KG1 (cell line): ENCODE data around the gene CTAGE15.
"Not testable (repeated sequence)": the region's sequence is repeated elsewhere in the genome, so short reads cannot be mapped to it uniquely, and the experiment has no call there.

Experiments
- DNase-seq: peaks from one replicate; lab custom pipeline; 2025; lab: John Stamatoyannopoulos, UW

Gene CTAGE15

DNA sequence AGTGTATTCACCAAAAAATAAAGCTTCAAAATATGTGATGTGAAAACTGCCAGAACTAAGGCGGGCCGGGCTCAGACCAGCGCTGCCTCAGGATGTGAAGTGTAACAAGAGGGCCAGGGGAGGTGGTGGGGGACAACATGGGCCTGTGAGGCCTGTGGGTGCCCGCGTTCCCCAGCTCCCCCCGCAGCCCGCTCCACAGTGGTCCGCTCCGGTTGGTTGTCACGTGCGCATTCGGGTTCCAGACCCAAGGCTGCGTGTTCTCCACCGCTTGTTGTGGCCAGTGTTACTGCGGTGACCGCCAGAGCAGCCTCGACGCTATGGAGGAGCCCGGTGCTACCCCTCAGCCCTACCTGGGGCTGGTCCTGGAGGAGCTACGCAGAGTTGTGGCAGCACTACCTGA, at the start of gene CTAGE15:
CTAGE15 (plus strand) TSS at position 301 of the 400 bp plus-strand sequence; CDS start at position 318, 17 bp downstream.
- not testable (repeated sequence) for DNase-seq

GRCh38 chr7:143522309-143522916, 49.2 kb upstream of the CTAGE15 start:
- DNase-seq: not testable (repeated sequence)

DNA sequence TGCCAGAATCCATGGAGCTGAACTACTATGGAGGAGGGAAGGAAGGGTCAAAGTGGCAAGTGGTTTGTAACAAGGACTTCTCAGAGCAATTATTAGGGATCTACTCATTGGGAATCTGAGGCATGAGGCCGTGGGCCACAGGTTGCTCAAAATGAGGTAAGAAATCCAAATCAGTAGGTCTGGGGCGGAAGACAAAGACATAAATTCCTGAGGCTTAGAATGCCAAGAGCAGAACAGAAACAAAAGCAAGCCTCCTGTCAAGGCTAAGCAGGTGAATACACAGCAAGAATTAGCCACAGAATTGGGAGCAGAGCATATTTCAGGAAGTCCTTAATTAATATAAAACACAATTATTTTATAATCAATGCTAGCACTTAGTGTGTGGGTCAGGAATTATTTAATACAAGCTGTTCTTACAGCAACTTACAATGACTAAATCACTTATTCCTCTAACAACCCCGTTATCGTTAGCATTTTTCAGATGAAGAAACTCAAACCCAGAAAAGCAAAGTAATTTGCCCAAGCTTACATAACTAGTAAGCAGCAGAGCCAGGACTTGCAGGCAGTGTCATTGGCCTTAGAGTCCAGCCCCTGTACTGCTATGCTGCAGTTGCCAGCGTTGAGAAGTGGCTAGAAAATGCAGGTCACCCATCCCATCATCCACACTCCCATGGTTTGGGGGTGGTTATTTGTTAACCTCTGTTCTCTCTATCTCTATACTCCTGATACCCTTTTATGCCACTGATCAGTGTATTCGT, 40.3 kb upstream of the CTAGE15 start:
- DNase-seq: not testable (repeated sequence)

DNA sequence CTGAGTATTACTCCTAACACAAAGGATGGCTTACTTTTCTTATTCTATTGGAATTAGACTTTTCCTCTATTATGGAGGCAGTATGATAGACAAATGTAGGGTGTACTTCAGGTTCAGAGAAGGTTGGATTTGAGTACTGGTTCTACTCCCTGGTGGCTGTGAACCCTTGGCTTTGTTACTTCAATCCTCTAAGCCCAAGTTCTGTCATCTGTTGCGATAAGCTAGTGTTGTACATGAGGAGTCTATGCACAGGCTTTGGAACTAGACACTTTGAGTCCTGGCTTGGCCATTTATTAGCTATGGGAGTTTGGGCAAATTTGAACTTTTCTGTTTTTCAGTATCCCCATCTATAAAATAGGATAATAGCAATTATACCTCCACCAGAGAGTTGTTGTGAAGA, 39.7 kb upstream of the CTAGE15 start:
- DNase-seq: not testable (repeated sequence)

DNA sequence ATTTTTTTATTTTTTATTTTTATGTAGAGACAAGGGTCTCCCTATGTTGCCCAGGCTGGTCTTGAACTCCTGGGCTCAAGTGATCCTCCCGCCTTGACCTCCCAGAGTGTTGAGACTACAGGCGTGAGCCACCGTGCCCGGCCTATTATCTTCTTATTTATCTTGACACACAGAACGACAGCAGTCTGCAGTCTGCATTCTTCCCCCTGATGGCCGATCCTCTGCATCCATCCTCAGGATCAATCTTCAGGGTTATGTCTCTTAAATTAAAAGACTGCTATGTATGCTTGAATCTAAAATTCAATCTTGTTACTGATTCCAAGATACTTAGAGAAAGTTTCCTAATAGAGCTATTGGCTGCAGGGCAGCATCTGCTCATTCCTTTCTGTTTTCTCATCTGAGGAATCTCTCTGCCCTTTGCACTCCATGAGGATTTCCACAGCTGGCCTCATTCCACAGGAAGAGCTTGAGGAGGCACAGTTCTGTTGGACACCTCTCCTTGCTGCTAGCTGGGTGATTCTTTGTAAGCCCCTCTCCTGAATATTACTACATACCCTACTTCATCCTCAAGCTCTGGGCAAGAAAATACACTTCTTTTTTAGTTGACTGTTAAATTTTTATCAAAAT, 38.3 kb upstream of the CTAGE15 start:
- not testable (repeated sequence) for DNase-seq

DNA sequence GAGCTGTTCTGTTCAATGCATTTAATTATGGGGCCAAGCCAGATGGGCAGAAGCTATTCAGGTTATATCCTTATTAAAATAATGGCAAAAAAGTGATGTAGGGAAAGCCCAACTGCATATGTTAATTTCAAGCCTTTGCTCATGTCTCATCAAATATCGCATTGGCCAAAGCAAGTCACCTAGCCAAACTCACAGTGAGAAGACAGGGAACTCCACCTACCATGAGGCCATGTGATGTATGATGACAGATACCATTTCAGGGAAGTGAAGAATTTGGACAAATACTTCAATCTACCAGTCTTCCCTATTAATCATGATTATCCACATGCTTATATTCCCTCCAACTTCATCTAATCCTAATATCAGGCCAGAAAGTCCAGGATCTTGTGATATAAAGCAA, 35.2 kb upstream of the CTAGE15 start:
- DNase-seq: not testable (repeated sequence)

DNA sequence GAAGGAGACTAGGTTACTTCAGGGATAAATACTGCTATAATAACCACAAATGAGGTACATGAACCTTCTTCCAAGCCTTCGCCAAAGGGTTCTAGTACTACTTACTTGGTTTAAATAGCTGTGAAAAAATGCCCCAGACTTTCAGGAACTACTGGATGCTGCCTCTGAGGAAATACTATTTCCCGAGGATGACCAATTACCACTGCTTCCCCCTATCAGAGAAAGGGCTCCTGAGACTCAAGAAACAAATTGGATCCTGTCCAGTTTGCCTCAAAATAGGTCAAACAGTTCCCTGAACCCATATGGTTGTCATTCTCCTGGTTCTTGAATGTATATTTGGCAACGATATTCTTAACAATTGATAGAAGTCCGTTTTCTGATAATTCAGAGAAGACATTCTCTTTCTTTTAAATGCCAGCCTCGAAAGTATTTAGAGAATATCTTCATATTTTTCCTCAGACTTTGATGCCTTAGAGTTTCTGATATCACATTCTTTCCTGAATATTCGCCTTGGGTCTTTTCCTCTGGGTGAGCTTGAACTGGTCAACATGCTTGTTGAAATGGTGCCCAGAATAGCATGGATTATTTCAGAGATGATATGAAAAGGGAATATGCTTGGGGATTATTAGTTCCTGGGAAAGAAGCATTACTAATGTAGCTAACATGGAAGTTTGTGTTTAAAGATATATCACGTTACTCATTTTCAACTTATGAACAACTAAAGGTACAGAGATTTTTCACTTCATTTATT, 28.1 kb upstream of the CTAGE15 start:
- DNase-seq: not testable (repeated sequence)

- DNase-seq: not testable (repeated sequence)
These were observed 15.6 kb upstream of the CTAGE15 start for GRCh38 chr7:143555968-143556367.

DNA sequence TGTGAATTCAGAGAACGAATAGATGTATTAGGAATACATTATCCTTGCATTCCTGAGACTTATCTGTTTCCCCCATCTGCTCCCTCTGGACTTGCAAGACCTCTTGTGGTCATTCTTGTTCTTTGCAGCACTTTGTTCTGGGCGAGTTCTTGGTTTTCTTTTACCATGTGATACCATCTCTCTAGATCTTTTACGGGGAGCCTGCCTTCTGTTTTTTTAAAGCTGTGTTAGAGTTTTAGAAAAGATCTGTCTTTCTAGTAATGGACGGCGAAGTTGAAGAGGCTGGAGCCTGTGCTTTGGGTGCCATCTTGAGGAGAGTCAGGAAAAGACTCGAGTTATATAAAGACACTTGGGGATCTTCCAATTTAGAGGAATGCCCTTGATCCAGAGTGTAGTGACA, 8.3 kb upstream of the CTAGE15 start:
- not testable (repeated sequence) for DNase-seq

GRCh38 chr7:143566001-143566400, 5.6 kb upstream of the CTAGE15 start:
- DNase-seq: not testable (repeated sequence)

GRCh38 chr7:143588183-143588582, 16.6 kb downstream of the CTAGE15 start:
- not testable (repeated sequence) for DNase-seq

DNA sequence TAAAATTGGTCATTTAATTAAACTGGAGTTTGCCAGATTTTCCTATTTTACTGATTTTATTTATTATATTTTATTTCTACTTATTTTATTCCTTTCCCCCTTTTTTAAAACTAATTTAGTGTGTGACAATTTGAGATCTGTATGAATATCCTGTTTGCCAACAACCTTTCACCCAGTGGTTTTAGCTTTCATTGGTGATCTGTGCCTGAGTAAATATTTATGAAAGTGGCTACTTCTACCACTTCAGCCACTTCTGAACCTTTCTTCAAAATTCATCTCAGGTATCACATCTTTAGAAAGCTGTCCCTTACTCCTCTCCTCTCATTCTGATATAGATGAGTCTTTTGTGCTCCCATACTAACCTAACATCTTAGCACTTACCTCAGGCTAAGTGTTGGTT, 18.3 kb downstream of the CTAGE15 start:
- DNase-seq: not testable (repeated sequence)

- not testable (repeated sequence) for DNase-seq
These were observed 26.5 kb downstream of the CTAGE15 start for GRCh38 chr7:143598086-143598485.

- DNase-seq: not testable (repeated sequence)
These were observed 31.9 kb downstream of the CTAGE15 start for GRCh38 chr7:143603549-143603948.

DNA sequence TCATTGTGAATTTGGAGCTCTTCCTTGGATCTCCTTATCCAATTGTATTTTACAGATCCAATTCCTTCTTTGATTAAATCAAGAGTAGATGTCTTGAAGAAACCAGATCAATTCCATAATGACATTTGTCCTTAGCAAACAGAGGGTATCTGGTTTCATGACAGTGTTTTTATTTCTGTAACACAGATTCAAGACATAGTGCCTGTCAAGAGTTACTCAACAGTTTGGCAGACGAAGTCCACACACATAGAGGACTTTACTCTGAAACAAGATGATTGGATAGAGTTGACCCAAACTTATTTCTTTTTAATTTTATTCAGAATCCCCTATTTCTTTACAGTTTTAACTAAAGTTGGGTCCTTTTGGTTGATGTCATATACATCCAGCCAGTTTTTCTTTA, 34.5 kb downstream of the CTAGE15 start:
- not testable (repeated sequence) for DNase-seq

- DNase-seq: not testable (repeated sequence)
These were observed 43.9 kb downstream of the CTAGE15 start for GRCh38 chr7:143615545-143615944.

- not testable (repeated sequence) for DNase-seq
These were observed 45.6 kb downstream of the CTAGE15 start for GRCh38 chr7:143617204-143617603.

- DNase-seq: not testable (repeated sequence)
These were observed 48.5 kb downstream of the CTAGE15 start for GRCh38 chr7:143620058-143620457.

GRCh38 chr7:143620646-143621045, 49.0 kb downstream of the CTAGE15 start, which contains the start of gene TCAF2:
Gene TCAF2, plus strand, starts transcription at chr7:143620974.
- not testable (repeated sequence) for DNase-seq

- DNase-seq: not testable (repeated sequence)
These were observed 49.6 kb downstream of the CTAGE15 start for GRCh38 chr7:143621175-143621574.

GRCh38 chr7:143622130-143622529, 50.5 kb downstream of the CTAGE15 start:
- not testable (repeated sequence) for DNase-seq
